Measurements from ENCODE around the gene TBCD.

Gene TBCD

GRCh38 chr17:82791532-82791931, 39.7 kb downstream of the TBCD start:
- DNase-seq: no peak

GRCh38 chr17:82793974-82794630, 42.2 kb downstream of the TBCD start:
- DNase-seq: no peak

GRCh38 chr17:82794781-82795482, 43.1 kb downstream of the TBCD start:
- DNase-seq: no peak

- DNase-seq: no peak
Observed at GRCh38 chr17:82795615-82796014, 43.8 kb downstream of the TBCD start.

GRCh38 chr17:82797061-82797460, 45.2 kb downstream of the TBCD start:
- no peak for DNase-seq

- no peak for DNase-seq
Observed at GRCh38 chr17:82798752-82799151, 46.9 kb downstream of the TBCD start.

- no peak for DNase-seq
Observed at GRCh38 chr17:82799591-82799990, 47.7 kb downstream of the TBCD start.

- DNase-seq: no peak
Observed at GRCh38 chr17:82800885-82801284, 49.0 kb downstream of the TBCD start.

GRCh38 chr17:82801377-82801970, 49.6 kb downstream of the TBCD start:
- DNase-seq: no peak

GRCh38 chr17:82802075-82802780, 50.4 kb downstream of the TBCD start:
- no peak for DNase-seq

- no peak for DNase-seq
Observed at GRCh38 chr17:82803185-82803584, 51.3 kb downstream of the TBCD start.

GRCh38 chr17:82803606-82804005, 51.7 kb downstream of the TBCD start:
- no peak for DNase-seq

- DNase-seq: no peak
Observed at GRCh38 chr17:82804442-82805191, 52.8 kb downstream of the TBCD start.

- no peak for DNase-seq
Observed at GRCh38 chr17:82805254-82805653, 53.4 kb downstream of the TBCD start.

GRCh38 chr17:82805823-82806222, 54.0 kb downstream of the TBCD start:
- DNase-seq: no peak

GRCh38 chr17:82806645-82807044, 54.8 kb downstream of the TBCD start:
- no peak for DNase-seq

GRCh38 chr17:82807101-82807500, 55.2 kb downstream of the TBCD start:
- no peak for DNase-seq

GRCh38 chr17:82807562-82807961, 55.7 kb downstream of the TBCD start:
- DNase-seq: no peak

- DNase-seq: no peak
Observed at GRCh38 chr17:82808006-82808405, 56.1 kb downstream of the TBCD start.

- DNase-seq: no peak
Observed at GRCh38 chr17:82808921-82809905, 57.3 kb downstream of the TBCD start.

- DNase-seq: no peak
Observed at GRCh38 chr17:82810644-82811430, 59.0 kb downstream of the TBCD start.
